Suprapubic skin (tissue), 4 donors: ENCODE data around the gene RHOV.

ENCODE experiments used
- CTCF ChIP-seq, 2 donors: fragments of 200-600 bp in 1 of 2; fragments of 450-650 bp in 1 of 2; sonication (generic) in 1 of 2; IDR thresholded peaks; one replicate each; pipeline ENCODE4 v1.5.1; 2016 to 2019; ENCODE audit warnings: antibody characterized with exemption in 2 of 2, mild to moderate bottlenecking in 1 of 2, moderate library complexity in 1 of 2
- EP300 ChIP-seq: sonication (generic); formaldehyde crosslinking; IDR thresholded peaks from one replicate; pipeline ENCODE4 v1.6.1; 2017; ENCODE audit warnings: antibody characterized with exemption
- POLR2A ChIP-seq, 2 donors: fragments of 450-650 bp; IDR thresholded peaks; one replicate each; pipeline ENCODE4 v1.6.1; 2017; ENCODE audit warnings: antibody characterized with exemption in 2 of 2, mild to moderate bottlenecking in 2 of 2, moderate library complexity in 2 of 2
- POLR2AphosphoS5 ChIP-seq, 3 donors: sonication (generic); formaldehyde crosslinking; IDR thresholded peaks; one replicate each; pipeline ENCODE4 v1.6.1; 2017; ENCODE audit warnings: antibody characterized with exemption in 3 of 3

GRCh38 chr15:40886586-40886985 lies 12.6 kb upstream of the RHOV start:
- TF ChIP-seq CTCF (IDR thresholded peaks at IDR 0.05), result no peak
- no peak for TF ChIP-seq EP300
- TF ChIP-seq POLR2A (IDR thresholded peaks at IDR 0.05), result no peak
- TF ChIP-seq POLR2AphosphoS5 (IDR thresholded peaks at IDR 0.05), result no peak
